Testis (tissue), 2 donors: Measurements from ENCODE around the gene VSTM2B.

ENCODE experiments used
- CTCF ChIP-seq, 3 experiments: fragments of 450-650 bp in 2 of 3; fragments of 200-600 bp in 1 of 3; sonication (generic) in 1 of 3; IDR thresholded peaks; one replicate each; pipeline ENCODE4 v1.5.1; 2016 to 2019; ENCODE audit warnings: antibody characterized with exemption in 3 of 3, mild to moderate bottlenecking in 2 of 3, moderate library complexity in 1 of 3
- POLR2A ChIP-seq: fragments of 450-650 bp; IDR thresholded peaks from one replicate; pipeline ENCODE4 v1.6.1; 2017; ENCODE audit warnings: antibody characterized with exemption, mild to moderate bottlenecking, moderate library complexity

GRCh38 chr19:29533578-29534544, 8.1 kb downstream of the VSTM2B start:
- no peak for TF ChIP-seq CTCF (IDR thresholded peaks at IDR 0.05)
- TF ChIP-seq POLR2A, result no peak
